Measurements from ENCODE around the gene SIPA1L3.

DNA sequence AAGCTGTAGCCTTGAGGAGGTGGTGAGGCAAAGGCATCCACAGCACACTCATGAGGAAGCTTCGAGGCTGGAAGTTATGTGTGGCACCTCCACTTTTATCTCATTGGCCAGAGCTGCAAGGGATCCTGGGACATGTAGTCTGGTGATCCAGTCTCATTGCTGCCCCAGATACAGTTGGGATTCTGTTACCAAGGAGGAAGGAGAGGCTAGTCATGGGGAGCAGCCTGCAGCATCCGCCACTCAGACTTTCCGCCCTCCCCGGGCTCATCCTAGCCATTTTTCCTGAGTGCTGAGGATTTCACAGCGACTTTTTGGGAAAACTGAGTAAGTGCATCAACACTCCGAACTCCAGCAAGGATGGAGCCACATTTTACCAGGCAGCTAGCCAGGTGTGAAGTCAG, 242.7 kb downstream of the SIPA1L3 start:
- TF ChIP-seq, protein P1, sequence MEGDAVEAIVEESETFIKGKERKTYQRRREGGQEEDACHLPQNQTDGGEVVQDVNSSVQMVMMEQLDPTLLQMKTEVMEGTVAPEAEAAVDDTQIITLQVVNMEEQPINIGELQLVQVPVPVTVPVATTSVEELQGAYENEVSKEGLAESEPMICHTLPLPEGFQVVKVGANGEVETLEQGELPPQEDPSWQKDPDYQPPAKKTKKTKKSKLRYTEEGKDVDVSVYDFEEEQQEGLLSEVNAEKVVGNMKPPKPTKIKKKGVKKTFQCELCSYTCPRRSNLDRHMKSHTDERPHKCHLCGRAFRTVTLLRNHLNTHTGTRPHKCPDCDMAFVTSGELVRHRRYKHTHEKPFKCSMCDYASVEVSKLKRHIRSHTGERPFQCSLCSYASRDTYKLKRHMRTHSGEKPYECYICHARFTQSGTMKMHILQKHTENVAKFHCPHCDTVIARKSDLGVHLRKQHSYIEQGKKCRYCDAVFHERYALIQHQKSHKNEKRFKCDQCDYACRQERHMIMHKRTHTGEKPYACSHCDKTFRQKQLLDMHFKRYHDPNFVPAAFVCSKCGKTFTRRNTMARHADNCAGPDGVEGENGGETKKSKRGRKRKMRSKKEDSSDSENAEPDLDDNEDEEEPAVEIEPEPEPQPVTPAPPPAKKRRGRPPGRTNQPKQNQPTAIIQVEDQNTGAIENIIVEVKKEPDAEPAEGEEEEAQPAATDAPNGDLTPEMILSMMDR (IDR thresholded peaks at IDR 0.05): no peak
- TF ChIP-seq POLR2A (IDR thresholded peaks at IDR 0.05): no peak

All from heart left ventricle (tissue), 13 donors.